Measurements from ENCODE around the gene EIF1AD.

EIF1AD gene

GRCh38 chr11:66006134-66006890 is 4.4 kb upstream of the EIF1AD start:
- H3K9me3 ChIP-seq, result no peaks in the 10 kb centered on the region
- TF ChIP-seq CTCF (IDR thresholded peaks at IDR 0.05), result no peak
- no peaks in the 10 kb centered on the region for H3K27me3 ChIP-seq
- no peak for DNase-seq
- no peak overlapping the region for H3K27ac ChIP-seq
- H3K4me3 ChIP-seq, result no peak overlapping the region
- H3K4me1 ChIP-seq, result peaks cover 0 to 20% (median 10%) of the 10 kb centered on the region in 4 donors
- intact Hi-C loops (cut with DNase I; ENCODE audit: low total_unique reads), result no loop called here
- peaks cover 9 to 32% (median 14%) of the 10 kb centered on the region in 3 donors for H3K36me3 ChIP-seq

GRCh38 chr11:66004186-66004585 is 2.2 kb upstream of the EIF1AD start:
- Histone ChIP-seq H3K4me3 (no peak overlapping the region), H3K36me3 (peaks cover 18 to 44% (median 26%) of the 10 kb centered on the region in 3 donors), H3K27ac (peak overlapping the region; percentile 1 to 8), H3K27me3 (no peaks in the 10 kb centered on the region), H3K9me3 (no peaks in the 10 kb centered on the region), H3K4me1 (peaks cover 0 to 33% (median 21%) of the 10 kb centered on the region in 4 donors)
- TF ChIP-seq CTCF (IDR thresholded peaks at IDR 0.05), result no peak
- DNase-seq, result no peak
- intact Hi-C loops (cut with DNase I; ENCODE audit: low total_unique reads), result loop anchor here (5.0 kb wide), 1 partner anchor 42 kb away; the partner anchor contains the start of gene SART1

GRCh38 chr11:66003291-66003690 is 1.3 kb upstream of the EIF1AD start:
- Histone ChIP-seq H3K27ac (peak overlapping the region; percentile 87 to 93), H3K36me3 (peaks cover 26 to 53% (median 35%) of the 10 kb centered on the region in 3 donors), H3K9me3 (no peaks in the 10 kb centered on the region), H3K4me1 (peaks cover 0 to 33% (median 21%) of the 10 kb centered on the region in 4 donors), H3K4me3 (peak overlapping the region; percentile 83 to 84), H3K27me3 (no peaks in the 10 kb centered on the region)
- no peak for DNase-seq
- intact Hi-C loops (cut with DNase I; ENCODE audit: low total_unique reads), result loop anchor here (5.0 kb wide), 1 partner anchor 41 kb away; the partner anchor contains the start of gene SART1
- TF ChIP-seq CTCF (IDR thresholded peaks at IDR 0.05), result no peak

GRCh38 chr11:66002648-66003225 is 780 bp upstream of the EIF1AD start:
- Histone ChIP-seq H3K4me1 (peaks cover 0 to 33% (median 21%) of the 10 kb centered on the region in 4 donors), H3K36me3 (peaks cover 32 to 59% (median 41%) of the 10 kb centered on the region in 3 donors), H3K9me3 (no peaks in the 10 kb centered on the region), H3K27me3 (no peaks in the 10 kb centered on the region), H3K27ac (peak overlapping the region; percentile 87 to 93), H3K4me3 (peak overlapping the region; percentile 83 to 84)
- no peak for TF ChIP-seq CTCF (IDR thresholded peaks at IDR 0.05)
- peak; percentile 48 to 80 for DNase-seq
- intact Hi-C loops (cut with DNase I; ENCODE audit: low total_unique reads), result loop anchor here (5.0 kb wide), 1 partner anchor 40 kb away; the partner anchor contains the start of gene SART1

- intact Hi-C loops (cut with DNase I; ENCODE audit: low total_unique reads), result no loop called here
- peaks cover 31 to 42% (median 37%) of the 10 kb centered on the region in 3 donors for H3K36me3 ChIP-seq
- no peak overlapping the region for H3K27ac ChIP-seq
- H3K4me3 ChIP-seq, result no peak overlapping the region
- DNase-seq, result no peak
- H3K4me1 ChIP-seq, result peaks cover 0 to 21% (median 12%) of the 10 kb centered on the region in 4 donors
- H3K27me3 ChIP-seq, result no peaks in the 10 kb centered on the region
- no peak for TF ChIP-seq CTCF (IDR thresholded peaks at IDR 0.05)
- no peaks in the 10 kb centered on the region for H3K9me3 ChIP-seq
Observed at GRCh38 chr11:65997286-65997685, 4.7 kb downstream of the EIF1AD start.

Data from tibial artery (tissue), 4 donors.